ENCODE measurements around the gene ELAC2. TPM values are rescaled to one million over a fixed set of nuclear protein-coding genes. Genes with fewer than 3 reads are reported as not detected.
A peak's percentile ranks its signal among the peaks of the same experiment; 100 is the strongest.

The ELAC2 gene
- total and polyA plus RNA-seq, 11 donors, result 28.2 to 114 (median 66.8) TPM

GRCh38 chr17:13031718-13032350 is 14.0 kb upstream of the ELAC2 start:
- intact Hi-C loops (cut with DNase I), result loop anchor here in 1 of 10 donors (10.0 kb wide), 1 partner anchor 1273 kb away; the partner anchor contains the start of gene HS3ST3B1
- H3K27ac ChIP-seq, result no peak overlapping the region
- H3K4me3 ChIP-seq, result no peak overlapping the region
- 38 to 48% (median 44%) methylated on average over 16 of the region's 16 CpGs for whole genome bisulfite sequencing, 4 donors
- DNase-seq (peak in 4 of 5 donors; percentile 25 to 49 (median 34)), ATAC-seq (peak in 3 of 4 donors; percentile 61 to 80 (median 65))
- no peak for TF ChIP-seq POLR2A (IDR thresholded peaks at IDR 0.05)
- peak; percentile 66 to 86 (median 78) for TF ChIP-seq CTCF (IDR thresholded peaks at IDR 0.05)
- no peaks in the 10 kb centered on the region for H3K36me3 ChIP-seq
- H3K27me3 ChIP-seq, result peaks cover 0 to 6% (median 0%) of the 10 kb centered on the region in 9 donors
- peaks cover 0 to 6% (median 0%) of the 10 kb centered on the region in 12 donors for H3K4me1 ChIP-seq
- H3K9me3 ChIP-seq, result peaks cover 0 to 19% (median 5%) of the 10 kb centered on the region in 12 donors

- Histone ChIP-seq H3K27ac (no peak overlapping the region), H3K36me3 (no peaks in the 10 kb centered on the region), H3K4me3 (no peak overlapping the region), H3K4me1 (peaks cover 0 to 6% (median 0%) of the 10 kb centered on the region in 12 donors), H3K27me3 (peaks cover 0 to 10% (median 0%) of the 10 kb centered on the region in 9 donors), H3K9me3 (peaks cover 0 to 10% (median 2%) of the 10 kb centered on the region in 12 donors)
- 60 to 67% (median 61%) methylated on average over 11 of the region's 11 CpGs for WGBS, 4 donors
- ATAC-seq (peak in 2 of 4 donors; percentile 53 to 69), DNase-seq (no peak)
- intact Hi-C loops (cut with DNase I), result loop anchor here in 1 of 10 donors (10.0 kb wide), 1 partner anchor 1274 kb away; the partner anchor contains the start of gene HS3ST3B1
- TF ChIP-seq POLR2A (IDR thresholded peaks at IDR 0.05) (no peak), CTCF (IDR thresholded peaks at IDR 0.05) (peak; percentile 41 to 89 (median 82))
These were observed 12.9 kb upstream of the ELAC2 start for GRCh38 chr17:13030459-13031300.

- TF ChIP-seq CTCF (IDR thresholded peaks at IDR 0.05) (no peak), POLR2A (IDR thresholded peaks at IDR 0.05) (no peak)
- H3K9me3 ChIP-seq, result peaks cover 0 to 3% (median 0%) of the 10 kb centered on the region in 12 donors
- no peak for DNase-seq
- 46 to 71% (median 53%) methylated on average over 1 of the region's 1 CpG for WGBS, 4 donors
- H3K4me1 ChIP-seq, result peaks cover 0 to 6% (median 0%) of the 10 kb centered on the region in 12 donors
- no peak for ATAC-seq
- H3K36me3 ChIP-seq, result no peaks in the 10 kb centered on the region
- H3K27me3 ChIP-seq, result peaks cover 0 to 10% (median 0%) of the 10 kb centered on the region in 9 donors
- H3K27ac ChIP-seq, result no peak overlapping the region
- H3K4me3 ChIP-seq, result no peak overlapping the region
- intact Hi-C loops (cut with DNase I), result loop anchor here in 1 of 10 donors (10.0 kb wide), 1 partner anchor 1275 kb away; the partner anchor contains the start of gene HS3ST3B1
These were observed 12.2 kb upstream of the ELAC2 start for GRCh38 chr17:13030056-13030455.
